NCI-H2029 (cell line): ENCODE results near the gene CTNNA3.

Source experiments
- DNase-seq: peaks from one replicate; lab custom pipeline; 2025; lab: John Stamatoyannopoulos, UW

Gene CTNNA3

DNA sequence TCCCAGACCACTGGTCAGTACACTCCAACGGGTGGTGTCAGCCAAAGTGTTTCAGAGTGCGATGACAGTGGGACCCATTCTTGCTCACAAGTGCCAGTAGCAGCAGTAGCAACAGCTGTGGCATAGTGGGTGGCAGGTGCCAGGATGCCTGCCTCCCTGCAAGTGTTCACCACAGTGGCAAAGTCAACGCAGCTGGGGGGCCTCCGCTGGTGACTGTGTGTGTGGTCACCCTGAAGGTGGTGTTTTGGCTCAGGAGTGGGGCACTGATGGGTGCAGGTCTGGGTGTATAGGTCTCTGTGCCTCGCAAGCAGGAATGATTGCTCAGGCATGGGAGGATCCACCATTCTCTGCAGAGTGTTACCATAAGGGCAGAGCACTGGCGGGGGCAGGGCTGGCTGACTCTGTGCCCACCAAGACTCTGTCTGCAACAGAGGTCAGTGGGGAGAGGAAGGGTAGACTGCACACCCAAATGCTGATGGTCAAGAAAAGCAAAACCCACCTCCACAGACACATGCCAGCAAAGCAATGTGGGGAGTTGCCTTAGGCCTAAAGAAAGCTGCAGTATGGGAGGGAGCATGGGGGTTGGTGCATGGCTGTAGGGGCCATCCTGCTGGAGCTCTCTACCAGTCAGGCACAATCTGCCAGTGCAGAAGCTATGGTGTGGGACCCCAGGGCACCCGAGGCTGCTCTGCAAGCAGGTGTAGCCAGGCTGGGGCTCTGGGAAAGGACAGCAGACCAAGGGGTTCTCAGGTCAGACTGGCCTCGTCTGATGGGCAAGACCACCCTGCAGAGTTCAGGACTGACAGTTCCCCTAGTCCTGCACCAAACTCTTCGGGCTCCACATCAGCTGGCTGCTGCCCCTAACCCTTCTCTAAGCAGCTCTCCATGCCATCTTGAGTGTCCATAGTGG lies 368.1 kb downstream of the CTNNA3 start:
- no peak for DNase-seq

DNA sequence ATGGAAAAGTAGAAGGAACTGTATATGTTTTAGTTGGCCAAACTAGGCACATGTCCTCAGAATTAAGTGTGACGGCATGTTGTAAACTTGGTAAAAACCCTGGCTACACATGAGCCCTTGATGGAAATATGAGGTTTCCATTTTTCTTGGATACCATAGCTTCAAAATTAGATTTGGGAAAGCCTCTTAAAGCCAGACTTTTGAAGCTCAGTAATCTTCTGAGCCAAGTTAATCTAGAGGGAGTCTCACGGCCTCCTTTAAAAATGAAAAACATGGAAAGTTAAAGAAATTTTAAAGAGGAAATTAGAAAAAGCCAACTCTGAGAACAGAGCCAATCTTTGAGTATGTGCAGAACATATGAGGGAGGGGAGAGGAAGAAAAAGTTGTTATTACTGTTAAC lies 376.0 kb downstream of the CTNNA3 start:
- DNase-seq, result no peak

DNA sequence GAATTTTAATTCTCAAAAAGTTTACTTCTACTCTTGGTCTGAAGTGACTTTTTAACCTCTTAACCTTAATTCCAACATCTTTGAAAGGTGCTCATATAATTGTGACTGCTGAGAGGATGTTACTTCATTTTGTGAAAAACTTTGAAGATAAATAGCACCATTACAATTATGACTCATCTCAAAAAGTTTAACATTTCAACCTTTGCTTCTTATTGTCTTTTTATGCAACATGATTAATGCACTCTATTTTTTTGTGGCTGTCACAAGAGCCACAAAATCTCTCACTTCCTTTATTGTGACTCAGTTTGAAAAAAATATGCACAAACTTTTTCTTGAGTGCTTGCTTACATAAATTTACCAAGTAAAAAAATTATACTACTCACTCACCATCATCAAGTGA lies 387.1 kb downstream of the CTNNA3 start:
- no peak for DNase-seq

DNA sequence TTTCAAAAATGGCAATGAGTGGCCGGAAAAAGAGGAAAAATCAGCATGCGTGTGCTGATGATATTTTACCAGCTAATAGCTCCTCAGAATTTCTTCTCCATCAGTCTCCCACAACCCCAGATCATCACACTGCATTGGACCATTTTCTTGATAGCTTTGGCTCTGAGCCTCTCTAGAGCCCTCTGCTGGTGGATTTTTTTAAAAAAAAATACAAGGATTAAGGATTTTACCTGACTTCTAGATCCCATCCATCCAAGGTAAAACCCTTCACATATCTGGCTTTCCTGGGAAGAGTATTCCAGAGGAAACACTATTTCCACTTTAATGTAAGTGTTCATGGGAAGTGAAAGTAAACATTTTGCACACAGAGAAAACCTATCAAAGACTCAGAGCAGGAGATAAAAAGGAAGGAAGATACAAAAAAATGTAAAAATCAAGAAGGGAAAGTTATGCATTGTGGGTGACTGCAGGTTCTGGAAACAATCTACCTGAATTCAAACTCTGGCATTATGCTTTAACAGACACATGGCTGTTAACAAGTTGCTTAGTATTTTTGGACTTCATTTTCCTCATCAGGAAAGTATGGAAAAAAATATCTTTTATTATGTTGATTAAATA lies 389.3 kb downstream of the CTNNA3 start:
- DNase-seq, result no peak

DNA sequence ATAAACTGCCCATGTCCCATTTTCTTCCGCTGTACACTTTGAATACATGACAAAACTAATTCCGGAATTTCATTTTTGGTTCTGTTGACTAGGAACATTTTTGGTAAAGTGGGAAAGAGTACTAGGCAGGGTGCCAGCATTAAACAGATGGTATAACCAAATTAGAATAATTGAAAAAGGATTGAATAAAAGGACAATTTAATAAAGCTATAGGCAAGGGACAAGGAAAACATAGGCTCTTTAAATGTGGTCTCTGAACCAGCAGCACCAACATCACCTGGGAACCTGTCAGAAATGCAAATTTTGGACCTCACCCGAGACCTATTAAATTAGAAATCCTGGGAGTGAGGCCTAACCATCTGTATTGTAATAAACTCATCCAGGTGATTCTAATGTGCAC lies 393.3 kb downstream of the CTNNA3 start:
- DNase-seq, result no peak

DNA sequence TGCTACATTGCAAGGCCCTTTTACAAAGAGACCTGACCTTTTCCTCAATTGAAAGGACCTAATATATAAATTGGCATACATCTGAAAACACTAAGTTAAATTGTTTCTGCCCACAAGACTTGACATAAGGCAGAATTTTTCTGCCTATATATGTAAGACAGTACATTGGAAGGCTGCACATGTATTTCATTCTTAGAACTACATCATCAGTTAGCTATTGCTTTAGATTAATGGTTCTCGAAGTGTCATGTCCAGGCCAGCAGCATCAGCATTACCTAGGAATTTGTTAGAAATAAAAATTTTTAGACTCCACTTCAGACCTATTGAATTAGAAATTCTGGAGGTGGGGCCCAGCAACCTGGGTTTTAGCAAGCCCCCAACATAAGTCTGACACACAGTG lies 396.2 kb downstream of the CTNNA3 start:
- no peak for DNase-seq

DNA sequence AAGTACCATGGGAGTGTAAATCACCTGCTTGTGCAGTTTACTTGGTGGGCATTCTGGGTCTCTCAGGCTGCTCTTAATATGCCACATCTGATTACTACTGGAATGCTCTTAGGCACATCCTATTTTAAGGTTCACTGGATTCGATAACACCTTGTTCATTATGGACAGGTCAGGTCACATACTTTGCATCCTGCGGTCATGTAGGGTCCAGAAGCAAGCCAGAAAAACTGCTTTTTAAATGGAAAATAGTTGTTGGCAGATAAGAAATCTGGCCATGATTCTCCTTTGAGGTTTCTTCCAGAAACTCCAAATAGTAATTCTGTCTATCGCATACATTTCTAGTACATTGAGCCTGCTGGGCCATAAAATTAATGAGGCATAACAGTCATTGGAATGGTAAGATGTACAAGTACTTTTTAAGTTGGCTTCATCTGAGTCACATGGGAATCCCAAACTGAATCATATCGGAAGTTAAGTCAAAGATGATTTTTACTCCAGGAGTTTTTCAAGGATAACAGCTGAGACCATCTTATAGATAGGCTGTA lies 398.3 kb downstream of the CTNNA3 start:
- no peak for DNase-seq

DNA sequence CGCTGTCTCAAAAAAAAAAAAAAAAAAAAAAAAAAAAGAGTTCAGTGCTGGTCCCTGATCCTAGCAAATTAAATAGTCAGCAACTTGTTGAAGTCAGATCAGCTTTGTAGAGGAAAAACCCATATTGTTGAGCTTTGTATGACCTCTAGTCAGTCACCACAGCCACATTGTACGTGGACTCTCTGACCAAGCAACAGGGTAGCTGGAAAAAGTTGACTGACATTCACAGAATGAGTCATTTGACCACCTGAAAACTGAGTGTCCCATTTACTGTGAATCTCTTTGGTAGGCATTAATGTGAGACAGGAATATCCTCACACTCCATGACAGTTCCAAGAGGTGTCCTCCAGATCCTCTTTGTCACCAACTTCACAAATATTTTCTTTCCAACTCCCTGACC lies 399.1 kb downstream of the CTNNA3 start:
- no peak for DNase-seq

DNA sequence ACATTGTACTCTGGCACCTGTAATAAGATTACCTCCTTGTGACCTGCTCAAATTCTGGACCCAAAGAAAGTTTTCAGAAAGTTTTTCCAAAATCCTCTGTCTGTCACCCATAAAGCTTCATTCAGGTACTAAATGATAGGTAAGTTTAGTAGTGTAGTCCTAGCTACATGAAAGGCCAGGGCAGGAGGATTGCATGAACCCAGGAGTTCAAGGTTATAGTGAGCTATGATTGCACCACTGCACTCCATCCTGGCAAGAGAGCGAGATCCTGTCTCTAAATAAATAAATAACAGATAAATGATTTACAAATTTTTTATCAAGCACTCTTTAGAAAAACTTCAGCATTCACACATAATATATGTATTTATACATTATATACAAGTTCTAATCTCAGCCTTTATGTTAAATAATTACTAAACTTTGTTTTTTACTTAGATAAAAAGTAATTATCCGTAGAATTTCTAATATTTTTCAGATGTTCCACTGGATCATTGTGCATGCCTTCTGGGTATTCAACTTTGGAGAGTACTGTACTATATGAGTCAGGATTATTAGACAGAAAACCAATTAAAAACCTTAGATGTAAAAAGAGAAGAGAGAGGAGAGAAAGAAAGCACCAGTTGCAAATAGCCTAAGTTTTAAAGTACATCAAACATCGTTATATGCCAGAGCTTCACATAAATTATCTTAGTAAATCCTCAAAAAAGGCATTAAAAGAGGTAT lies 407.1 kb downstream of the CTNNA3 start:
- no peak for DNase-seq

DNA sequence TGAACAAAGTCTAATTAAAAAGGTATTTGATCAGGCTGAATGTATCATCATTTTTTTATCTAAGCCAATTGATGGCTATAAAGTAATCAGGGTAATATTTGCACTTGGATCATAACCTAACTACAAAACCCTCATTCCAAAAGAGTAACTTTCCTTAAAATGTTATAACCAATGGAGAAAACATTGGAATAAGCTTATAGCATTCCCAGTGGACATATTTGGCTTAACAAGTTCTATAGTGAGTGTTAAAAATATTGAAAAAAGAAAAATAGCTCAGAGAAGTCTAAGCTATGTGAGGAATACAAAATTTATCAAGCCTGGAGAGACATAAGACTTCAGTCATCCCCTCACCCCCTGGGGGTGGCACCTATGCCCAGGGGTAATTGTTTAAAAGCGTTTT lies 411.4 kb downstream of the CTNNA3 start:
- no peak for DNase-seq

DNA sequence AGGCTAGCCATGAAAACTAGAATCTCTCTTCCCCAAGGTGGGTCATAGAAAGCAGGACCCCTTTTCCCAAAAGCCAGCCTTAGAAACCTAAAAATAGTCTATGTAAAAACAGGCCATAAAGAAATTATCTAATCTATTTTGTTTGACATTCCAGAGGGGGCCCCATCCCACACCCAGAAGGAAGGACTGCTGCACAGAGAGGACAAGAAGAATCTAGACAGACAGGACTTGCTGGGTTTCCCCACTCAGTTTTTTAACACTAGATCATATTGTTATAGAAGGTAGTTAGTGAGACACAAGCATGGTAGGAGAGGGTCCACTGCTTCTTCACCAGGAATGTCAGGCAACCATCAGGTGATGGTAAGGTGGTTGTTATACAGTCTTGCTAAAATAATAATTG lies 413.1 kb downstream of the CTNNA3 start:
- no peak for DNase-seq

DNA sequence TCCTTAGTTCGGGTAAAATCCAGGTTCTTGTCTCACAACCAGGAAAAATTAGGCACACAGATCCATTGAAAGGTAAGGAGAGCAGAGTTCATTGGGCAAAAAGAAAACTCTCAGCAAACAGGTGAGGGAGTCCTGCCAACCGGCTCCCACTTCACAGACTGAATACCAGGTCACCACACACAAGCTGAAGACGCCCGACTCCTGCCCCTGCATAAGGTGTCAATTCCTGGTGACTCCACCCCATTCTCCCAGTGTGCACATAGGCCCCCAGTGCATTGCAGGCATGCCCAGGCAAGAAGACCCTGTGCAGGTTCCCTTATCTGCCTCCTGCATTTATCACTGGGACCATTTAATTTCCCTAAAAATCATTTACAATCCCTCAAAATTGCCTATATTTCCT lies 415.6 kb downstream of the CTNNA3 start:
- DNase-seq, result no peak

DNA sequence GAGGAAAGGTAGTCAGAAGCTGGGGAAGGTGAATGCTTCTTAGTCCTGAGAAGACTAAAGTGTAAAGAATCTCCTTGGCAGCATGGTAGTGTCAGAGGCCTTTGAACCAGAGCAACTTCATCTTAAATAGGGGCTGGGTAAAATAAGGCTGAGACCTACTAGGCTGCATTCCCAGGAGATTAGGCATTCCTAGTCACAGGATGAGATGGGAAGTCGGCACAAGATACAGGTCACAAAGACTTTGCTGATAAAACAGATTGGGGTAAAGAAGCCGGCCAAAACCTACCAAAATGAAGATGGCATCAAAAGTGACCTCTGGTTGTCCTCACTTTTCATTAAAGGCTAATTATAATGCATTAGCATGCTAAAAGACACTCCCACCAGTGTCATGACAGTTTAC lies 418.6 kb downstream of the CTNNA3 start:
- no peak for DNase-seq

DNA sequence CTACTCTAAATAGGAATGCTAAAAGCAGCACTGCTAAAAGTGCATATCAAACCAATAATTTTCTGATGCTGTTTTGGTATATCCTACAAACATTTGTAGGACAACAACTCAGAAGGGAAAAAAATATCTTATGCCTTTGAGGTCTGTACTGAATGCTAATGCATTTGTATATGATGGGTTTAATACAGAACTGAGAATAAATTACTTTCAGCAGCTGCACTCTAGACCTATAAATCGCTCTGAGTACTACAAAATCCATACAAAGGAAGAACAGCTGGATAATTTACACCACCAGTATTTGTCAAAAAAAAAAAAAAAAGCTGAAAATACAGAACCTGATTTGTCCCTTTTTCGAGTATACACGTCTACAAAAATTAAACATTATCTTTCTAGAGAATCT lies 426.2 kb downstream of the CTNNA3 start:
- DNase-seq, result no peak

DNA sequence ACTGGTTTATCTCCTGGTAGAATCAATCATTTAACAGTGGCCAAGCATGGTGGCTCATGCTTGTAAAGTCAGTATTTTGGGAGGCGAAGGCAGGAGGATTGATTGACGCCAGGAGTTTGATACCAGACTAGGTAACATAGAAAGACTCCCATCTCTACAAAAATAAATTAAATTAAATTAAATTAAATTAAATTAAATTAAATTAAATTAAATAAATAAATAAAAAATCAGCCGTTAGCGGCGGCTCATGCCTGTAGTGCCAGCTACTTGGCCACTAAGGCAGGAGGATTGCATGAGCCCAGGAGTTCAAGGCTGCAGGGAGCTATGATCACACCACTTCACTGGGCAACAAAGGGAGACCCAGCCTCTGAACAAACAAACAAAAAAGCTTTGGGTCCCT lies 427.8 kb downstream of the CTNNA3 start:
- DNase-seq, result no peak

DNA sequence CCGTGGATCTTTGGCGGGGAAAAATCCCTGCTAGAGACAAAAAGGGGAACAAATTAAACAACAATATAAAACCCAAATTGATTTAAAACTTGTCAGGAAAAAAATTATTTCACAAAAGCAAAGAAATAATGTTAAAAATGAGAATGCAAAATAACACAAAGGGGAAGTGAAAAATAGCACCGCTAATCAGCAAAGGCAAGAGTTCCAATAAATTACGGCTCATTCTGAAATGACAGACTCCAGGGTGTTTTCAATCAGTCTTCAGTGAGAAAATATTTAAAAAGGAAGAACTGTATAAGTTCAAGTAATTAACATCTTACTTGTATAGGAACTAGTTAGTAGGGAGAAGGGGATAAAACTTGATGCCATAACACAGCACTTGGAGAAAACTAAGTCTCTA lies 433.3 kb downstream of the CTNNA3 start:
- DNase-seq, result no peak

DNA sequence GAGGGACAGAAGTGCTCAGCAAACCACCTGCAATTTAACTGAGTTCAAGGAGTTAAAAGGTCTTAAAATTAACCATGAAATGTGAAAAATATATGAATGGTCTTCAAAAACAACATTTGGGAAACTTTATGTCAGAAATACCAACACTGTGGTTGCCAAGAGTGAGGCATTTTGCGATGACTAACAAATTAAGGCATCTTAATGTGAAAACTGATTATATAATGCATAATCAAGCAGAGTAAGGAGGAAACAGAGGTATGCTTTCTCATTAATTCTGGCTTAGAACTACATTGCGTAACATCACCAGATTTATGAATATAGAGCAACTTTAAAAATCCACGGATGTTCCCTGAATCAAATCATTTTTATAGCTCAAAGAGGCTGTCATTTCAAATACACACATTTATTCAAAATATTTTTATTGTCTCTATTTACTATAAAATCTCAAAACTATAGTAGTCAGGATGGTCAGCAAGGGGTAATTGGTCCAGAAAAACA lies 434.6 kb downstream of the CTNNA3 start:
- DNase-seq, result no peak

DNA sequence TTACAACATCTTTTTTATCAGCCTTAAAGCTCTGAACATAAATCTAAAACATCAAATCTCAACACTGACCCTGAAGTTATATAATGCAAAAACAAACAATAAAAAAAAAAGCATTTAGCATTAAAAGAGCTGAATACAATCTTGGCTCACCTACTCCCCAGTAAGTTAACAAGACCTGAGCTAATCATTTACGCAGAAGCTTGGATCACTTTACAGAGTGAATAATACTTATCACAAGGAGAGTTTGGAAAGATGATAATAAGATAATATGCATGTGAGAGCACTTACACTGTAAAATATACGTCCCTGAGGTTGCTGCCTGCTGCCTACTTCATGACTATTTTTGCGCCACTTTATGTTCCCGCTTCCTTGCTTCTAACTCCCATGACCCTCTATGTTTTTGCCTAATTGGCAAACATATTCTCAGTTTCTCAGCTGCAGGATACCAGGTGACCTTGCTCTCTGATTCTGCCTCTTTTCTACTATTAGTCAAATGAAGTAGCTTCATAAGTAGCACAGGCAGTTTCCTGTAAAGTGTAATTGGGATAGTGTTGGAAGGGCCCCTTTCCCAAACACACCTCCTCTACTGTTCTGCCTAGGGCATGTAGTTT lies 436.6 kb downstream of the CTNNA3 start:
- no peak for DNase-seq

DNA sequence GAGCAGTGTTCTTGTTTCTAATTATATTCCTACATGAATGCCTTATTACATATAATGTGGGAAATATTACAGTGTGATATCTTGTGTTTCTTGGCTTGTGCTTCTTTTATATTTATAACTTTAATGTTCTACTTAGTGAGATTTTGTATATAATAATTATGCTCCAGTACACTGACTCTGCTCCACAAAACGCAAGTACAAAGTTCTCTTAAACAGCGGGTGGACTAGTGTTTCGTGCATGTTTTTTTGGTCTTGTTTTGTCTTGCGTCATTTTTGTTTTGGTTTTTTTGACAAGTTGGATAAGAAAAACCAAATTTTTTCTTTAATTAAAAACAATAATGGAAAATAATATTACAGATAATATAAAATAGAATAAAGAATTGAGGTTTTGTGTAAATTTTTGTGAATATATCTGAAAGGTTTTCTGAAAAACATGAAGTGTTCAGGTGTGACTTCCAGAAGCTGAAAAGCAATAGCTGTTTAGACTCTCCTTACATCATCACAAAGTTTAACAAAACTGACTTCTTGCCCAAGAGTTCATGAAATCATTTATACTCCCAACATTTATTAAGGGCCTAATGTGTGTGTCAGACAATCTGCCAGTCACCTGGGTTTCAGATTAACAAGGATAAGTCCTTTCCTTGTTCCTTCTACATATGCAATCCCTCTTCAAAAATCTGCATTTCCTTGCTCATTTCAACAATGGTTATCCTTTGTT lies 438.4 kb downstream of the CTNNA3 start:
- DNase-seq, result no peak

DNA sequence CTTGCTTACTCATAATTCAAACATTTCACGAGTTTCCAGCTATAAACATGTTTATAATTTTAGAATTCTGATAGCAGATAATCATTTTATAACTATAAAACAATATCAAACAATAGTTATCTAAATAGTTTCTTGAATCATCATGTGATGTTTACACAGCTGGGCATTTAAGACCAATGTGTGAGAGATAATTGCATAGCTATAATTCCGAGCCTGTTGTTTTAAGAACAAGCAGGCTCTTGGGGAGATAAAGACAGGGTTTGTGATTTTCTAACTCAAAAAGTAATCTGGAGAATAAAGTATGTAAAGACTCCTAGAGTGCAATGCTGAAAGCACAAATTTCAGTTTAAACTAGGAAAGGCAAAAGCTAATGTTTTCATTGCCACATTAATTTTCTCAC lies 439.0 kb downstream of the CTNNA3 start:
- no peak for DNase-seq

DNA sequence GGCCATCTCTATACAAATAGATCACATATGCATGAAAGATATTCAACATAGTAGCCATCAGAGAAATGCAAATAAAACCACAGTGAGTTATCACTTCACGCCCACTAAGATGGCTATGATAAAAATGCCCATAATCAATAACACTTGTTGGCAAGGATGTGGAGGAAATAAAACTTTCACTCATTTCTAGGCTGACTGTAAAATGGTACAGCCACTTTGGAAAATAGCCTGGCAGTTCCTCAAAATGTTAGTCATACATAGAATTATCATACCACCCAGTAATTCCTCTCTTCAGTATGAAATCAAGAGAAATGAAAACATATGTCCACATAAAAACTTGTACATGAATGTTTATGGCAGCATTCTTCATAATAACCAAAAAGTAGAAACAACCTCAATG lies 445.3 kb downstream of the CTNNA3 start:
- DNase-seq, result no peak
